Naive B cell (primary cell): ENCODE measurements around the gene MAP3K14. TPM values are rescaled to one million over a fixed set of nuclear protein-coding genes. Genes with fewer than 3 reads are reported as not detected.
A peak's percentile ranks its signal among the peaks of the same experiment; 100 is the strongest.
"Not testable (repeated sequence)": the region's sequence is repeated elsewhere in the genome, so short reads cannot be mapped to it uniquely, and the experiment has no call there.

Experiments used
- ATAC-seq, 2 donors: fragments of 150-1000 bp; cut with Tn5 transposase; 2 replicates each; pipeline ENCODE4 v1.10.0; 2021; ENCODE audit warnings: low read depth in 2 of 2, mild to moderate bottlenecking in 2 of 2, moderate library complexity in 2 of 2
- DNase-seq: peaks from one replicate; pipeline ENCODE4 v3.0.0; 2022
- H3K27ac Mint-ChIP-seq, 6 donors: one replicate each; pipeline ENCODE4 v1.8.0; 2020 to 2022; ENCODE audit warnings: mild to moderate bottlenecking in 6 of 6, mixed read lengths in 6 of 6, moderate library complexity in 5 of 6, inconsistent platforms in 2 of 6
- H3K27me3 Mint-ChIP-seq, 3 donors: one replicate each; pipeline ENCODE4 v1.8.0; 2021 to 2022; ENCODE audit warnings: mixed read lengths in 3 of 3, mild to moderate bottlenecking in 1 of 3
- H3K36me3 Mint-ChIP-seq, 2 donors: one replicate each; pipeline ENCODE4 v1.8.0; 2020 to 2022; ENCODE audit warnings: mixed read lengths in 2 of 2, inconsistent platforms in 1 of 2, mild to moderate bottlenecking in 1 of 2
- H3K4me1 Mint-ChIP-seq, 3 donors: one replicate each; pipeline ENCODE4 v1.8.0; 2020 to 2022; ENCODE audit warnings: mixed read lengths in 3 of 3, inconsistent platforms in 1 of 3, mild to moderate bottlenecking in 1 of 3, moderate library complexity in 1 of 3
- H3K4me3 Mint-ChIP-seq, 8 donors: one replicate each; pipeline ENCODE4 v1.8.0; 2020 to 2022; ENCODE audit warnings: mild to moderate bottlenecking in 8 of 8, mixed read lengths in 8 of 8, moderate library complexity in 8 of 8, inconsistent platforms in 2 of 8
- H3K9me3 Mint-ChIP-seq, 7 donors: one replicate each; pipeline ENCODE4 v1.8.0; 2020 to 2022; ENCODE audit warnings: mixed read lengths in 7 of 7, mild to moderate bottlenecking in 5 of 7, inconsistent platforms in 2 of 7, moderate library complexity in 1 of 7
- polyA plus RNA-seq, 6 donors: library from polyadenylated mRNA; unstranded; fragments of 300-500 nt; fragmentation: Illumina TruSeq; gene quantifications; one replicate each; pipeline ENCODE4 v1.2.3, GENCODE V29; 2021; ENCODE audit warnings: low read depth in 6 of 6

The MAP3K14 gene
- polyA plus RNA-seq, 6 donors from 2014 or later, result 13.3 to 38.9 (median 19.1) TPM

- H3K36me3 Mint-ChIP-seq, result peaks cover 0 to 5% of the 10 kb centered on the region in 2 donors
- DNase-seq (no peak), ATAC-seq (no peak)
- H3K4me1 Mint-ChIP-seq, result peaks cover 65 to 91% (median 80%) of the 10 kb centered on the region in 3 donors
- no peaks in the 10 kb centered on the region for H3K9me3 Mint-ChIP-seq
- H3K27ac Mint-ChIP-seq, result peak overlapping the region in 2 of 6 donors; percentile 83 to 97
- H3K27me3 Mint-ChIP-seq, result no peaks in the 10 kb centered on the region
- H3K4me3 Mint-ChIP-seq, result peak overlapping the region in 7 of 8 donors; percentile 44 to 90 (median 58)
These were observed 7.4 kb downstream of the MAP3K14 start for GRCh38 chr17:45309400-45309799.

DNA sequence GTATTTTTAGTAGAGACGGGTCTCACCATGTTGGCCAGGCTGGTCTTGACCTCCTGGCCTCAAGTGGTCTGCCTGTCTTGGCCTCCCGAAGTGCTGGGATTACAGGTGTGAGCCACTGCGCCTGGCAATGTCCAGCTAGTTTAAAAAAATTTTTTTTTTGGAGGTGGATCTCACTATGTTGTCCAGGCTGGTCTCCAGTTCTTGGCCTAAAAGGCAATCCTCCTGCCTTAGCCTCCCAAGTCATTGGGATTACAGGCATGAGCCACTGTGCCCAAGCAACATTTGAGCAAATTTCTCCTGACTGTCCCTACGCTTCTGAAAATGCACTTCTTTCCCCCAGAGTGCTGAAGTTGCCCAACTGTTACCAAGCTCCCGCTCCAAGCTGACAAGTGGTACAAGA, 8.0 kb downstream of the MAP3K14 start:
- Mint-ChIP-seq H3K27me3 (no peaks in the 10 kb centered on the region), H3K36me3 (peaks cover 0 to 5% of the 10 kb centered on the region in 2 donors), H3K4me3 (peak overlapping the region in 7 of 8 donors; percentile 50 to 95 (median 58)), H3K4me1 (peaks cover 62 to 91% (median 78%) of the 10 kb centered on the region in 3 donors), H3K9me3 (no peaks in the 10 kb centered on the region), H3K27ac (peak overlapping the region in 3 of 6 donors; percentile 73 to 97 (median 83))
- DNase-seq, result no peak
- ATAC-seq, result no peak

- Mint-ChIP-seq H3K4me1 (peaks cover 59 to 89% (median 74%) of the 10 kb centered on the region in 3 donors), H3K4me3 (peak overlapping the region; percentile 67 to 95 (median 86)), H3K27ac (peak overlapping the region; percentile 92 to 98 (median 97)), H3K27me3 (no peaks in the 10 kb centered on the region), H3K36me3 (peaks cover 0 to 5% of the 10 kb centered on the region in 2 donors), H3K9me3 (no peaks in the 10 kb centered on the region)
- ATAC-seq, result no peak
- DNase-seq, result no peak
These were observed 8.8 kb downstream of the MAP3K14 start for GRCh38 chr17:45308016-45308365.

GRCh38 chr17:45307290-45308015, 9.4 kb downstream of the MAP3K14 start:
- Mint-ChIP-seq H3K27me3 (no peaks in the 10 kb centered on the region), H3K27ac (peak overlapping the region; percentile 92 to 98 (median 97)), H3K4me3 (peak overlapping the region; percentile 67 to 95 (median 86)), H3K36me3 (peaks cover 0 to 5% of the 10 kb centered on the region in 2 donors), H3K4me1 (peaks cover 58 to 89% (median 74%) of the 10 kb centered on the region in 3 donors), H3K9me3 (no peaks in the 10 kb centered on the region)
- ATAC-seq (peak; percentile 78 to 83), DNase-seq (peak; percentile 74)

GRCh38 chr17:45306623-45307022, 10.2 kb downstream of the MAP3K14 start:
- Mint-ChIP-seq H3K4me1 (peaks cover 52 to 89% (median 73%) of the 10 kb centered on the region in 3 donors), H3K9me3 (no peaks in the 10 kb centered on the region), H3K4me3 (peak overlapping the region in 4 of 8 donors; percentile 10 to 89 (median 24)), H3K36me3 (peaks cover 0 to 5% of the 10 kb centered on the region in 2 donors), H3K27ac (peak overlapping the region in 5 of 6 donors; percentile 76 to 97 (median 92)), H3K27me3 (no peaks in the 10 kb centered on the region)
- DNase-seq (no peak), ATAC-seq (no peak)

DNA sequence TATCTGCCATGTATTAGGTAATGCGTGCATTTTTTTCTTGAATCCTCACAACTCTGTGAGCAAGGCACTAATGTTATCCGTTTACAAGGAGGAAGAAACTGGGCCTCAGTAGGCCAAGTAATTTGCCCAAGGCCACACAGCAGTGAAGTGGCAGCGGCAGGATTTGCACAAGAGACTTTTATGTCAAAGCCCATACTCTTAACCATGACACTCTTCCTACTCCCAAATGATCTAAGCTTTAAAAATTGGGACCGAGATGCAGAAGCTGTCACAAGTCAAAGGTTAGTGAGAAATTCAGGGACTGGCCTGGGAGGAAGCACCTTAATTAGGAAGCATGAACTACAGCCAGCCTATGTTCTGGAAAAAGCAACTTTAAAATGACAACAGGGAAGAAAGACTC, 10.7 kb downstream of the MAP3K14 start:
- no peak for ATAC-seq
- H3K4me1 Mint-ChIP-seq, result peaks cover 48 to 89% (median 74%) of the 10 kb centered on the region in 3 donors
- peak overlapping the region in 4 of 6 donors; percentile 76 to 97 (median 85) for H3K27ac Mint-ChIP-seq
- H3K4me3 Mint-ChIP-seq, result peak overlapping the region in 4 of 8 donors; percentile 22 to 39 (median 30)
- H3K36me3 Mint-ChIP-seq, result peaks cover 0 to 5% of the 10 kb centered on the region in 2 donors
- no peaks in the 10 kb centered on the region for H3K27me3 Mint-ChIP-seq
- no peaks in the 10 kb centered on the region for H3K9me3 Mint-ChIP-seq
- DNase-seq, result no peak

DNA sequence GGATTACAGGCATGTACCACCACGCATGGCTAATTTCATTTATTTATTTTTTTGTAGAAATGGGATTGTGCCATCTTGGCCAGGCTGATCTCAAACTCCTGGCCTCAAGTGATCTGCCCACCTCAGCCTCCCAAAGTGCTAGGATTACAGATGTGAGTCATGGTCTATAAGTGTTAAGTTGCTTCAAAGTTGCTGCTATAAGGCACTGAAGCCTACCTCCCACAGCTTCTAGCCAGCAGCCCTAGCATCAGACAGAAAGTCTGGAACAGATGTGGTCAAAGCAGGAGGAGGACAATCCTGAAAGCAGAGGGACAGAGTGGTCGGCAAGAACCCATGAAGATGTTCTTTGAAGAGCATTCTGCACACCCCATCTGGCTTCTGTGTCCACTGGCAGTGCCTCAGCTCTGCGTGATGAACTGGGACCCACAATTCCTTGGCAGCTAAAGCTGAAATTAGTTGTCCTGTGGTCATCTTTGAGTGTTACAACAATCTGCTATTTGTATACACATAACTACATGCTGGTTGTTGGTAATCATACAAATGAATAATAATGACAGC, 11.2 kb downstream of the MAP3K14 start:
- ATAC-seq (no peak), DNase-seq (no peak)
- peaks cover 0 to 5% of the 10 kb centered on the region in 2 donors for H3K36me3 Mint-ChIP-seq
- peaks cover 46 to 89% (median 72%) of the 10 kb centered on the region in 3 donors for H3K4me1 Mint-ChIP-seq
- no peaks in the 10 kb centered on the region for H3K9me3 Mint-ChIP-seq
- H3K27me3 Mint-ChIP-seq, result no peaks in the 10 kb centered on the region
- peak overlapping the region in 2 of 8 donors; percentile 5 to 35 for H3K4me3 Mint-ChIP-seq
- peak overlapping the region in 2 of 6 donors; percentile 76 to 92 for H3K27ac Mint-ChIP-seq

DNA sequence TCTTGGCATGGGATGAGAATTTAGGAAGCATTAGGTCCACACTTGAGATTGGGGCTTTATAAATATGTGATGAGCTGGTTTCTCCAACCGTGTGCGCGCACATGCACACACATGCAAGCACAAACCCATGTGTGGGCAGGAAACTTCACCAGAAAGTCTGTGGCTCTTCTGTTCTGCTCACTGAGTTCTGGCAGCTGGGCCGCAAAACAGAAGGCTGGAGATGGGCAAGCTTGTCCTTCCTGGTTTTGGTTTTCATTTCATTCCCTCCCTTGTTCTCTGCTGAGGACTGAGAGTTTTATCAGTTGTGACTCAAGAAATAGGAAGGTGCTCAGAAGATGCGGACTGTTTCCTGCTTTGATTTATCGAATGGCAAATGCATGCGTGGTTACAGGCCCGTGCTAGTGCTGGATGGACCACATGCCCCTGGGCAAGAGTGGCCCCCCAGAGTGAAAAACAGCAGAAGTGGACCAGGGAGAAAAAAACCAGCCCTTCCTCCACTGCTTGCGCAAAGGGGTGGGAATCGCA, 14.1 kb downstream of the MAP3K14 start:
- Mint-ChIP-seq H3K27me3 (no peaks in the 10 kb centered on the region), H3K9me3 (no peaks in the 10 kb centered on the region), H3K27ac (peak overlapping the region in 5 of 6 donors; percentile 67 to 99 (median 91)), H3K36me3 (no peaks in the 10 kb centered on the region), H3K4me3 (peak overlapping the region; percentile 41 to 88 (median 79)), H3K4me1 (peaks cover 51 to 89% (median 75%) of the 10 kb centered on the region in 3 donors)
- ATAC-seq, result peak; percentile 72 to 79
- DNase-seq, result peak; percentile 77

GRCh38 chr17:45302220-45302619, 14.6 kb downstream of the MAP3K14 start:
- not testable (repeated sequence) for DNase-seq, H3K36me3 Mint-ChIP-seq, H3K9me3 Mint-ChIP-seq, ATAC-seq, H3K27me3 Mint-ChIP-seq
- H3K4me1 Mint-ChIP-seq, result peaks cover 49 to 89% (median 75%) of the 10 kb centered on the region in 3 donors
- peak overlapping the region; percentile 41 to 88 (median 79) for H3K4me3 Mint-ChIP-seq
- H3K27ac Mint-ChIP-seq, result peak overlapping the region; percentile 67 to 99 (median 90)

DNA sequence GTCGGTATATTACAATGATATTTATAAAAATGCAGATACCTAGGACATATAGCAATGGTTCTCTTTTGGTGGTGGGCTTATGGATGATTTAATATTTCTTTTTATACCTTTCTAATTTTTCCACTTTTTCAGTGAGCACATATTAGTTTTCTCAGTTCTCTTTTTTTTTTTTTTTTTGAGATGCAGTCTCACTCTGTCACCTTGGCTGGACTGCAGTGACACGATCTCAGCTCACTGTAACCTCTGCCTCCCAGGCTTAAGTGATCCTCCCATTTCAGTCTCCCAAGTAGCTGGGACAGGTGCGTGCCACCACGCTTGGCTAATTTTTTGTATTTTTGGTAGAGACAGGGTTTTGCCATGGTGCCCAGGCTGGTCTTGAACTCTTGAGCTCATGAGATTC, 15.1 kb downstream of the MAP3K14 start:
- peak overlapping the region; percentile 36 to 81 (median 68) for H3K4me3 Mint-ChIP-seq

DNA sequence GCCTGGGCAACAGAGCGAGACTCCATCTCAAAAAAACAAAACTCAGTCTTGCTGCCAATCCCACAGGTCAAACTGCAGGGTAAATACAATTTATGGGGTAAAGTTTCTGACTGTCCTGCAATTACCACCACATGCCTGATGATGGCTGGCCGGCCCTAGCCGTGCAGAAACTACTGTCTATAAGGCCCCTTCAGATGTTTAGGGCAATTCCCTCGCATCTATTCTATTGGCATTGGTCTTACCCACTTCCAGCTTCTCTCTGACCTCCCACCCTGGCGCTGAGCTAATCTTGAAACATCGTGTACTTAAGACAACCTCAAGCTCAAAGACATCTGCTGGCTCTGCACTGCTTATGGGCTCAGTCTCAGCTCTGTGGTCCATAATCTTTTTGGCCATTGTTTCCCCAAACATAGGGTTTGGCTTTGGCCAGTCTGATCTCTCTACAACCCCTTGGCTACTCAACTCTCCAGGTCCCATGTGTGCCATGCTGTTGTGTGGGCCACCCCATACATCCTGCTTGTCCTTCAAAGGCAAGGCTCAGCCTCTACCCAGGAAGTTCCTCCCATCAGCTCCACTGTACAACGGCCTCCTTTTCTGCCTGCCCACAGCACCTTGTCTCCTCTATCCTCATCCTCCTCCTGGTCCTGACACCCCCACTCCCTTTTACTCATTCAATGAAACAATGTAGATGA, 16.6 kb downstream of the MAP3K14 start:
- Mint-ChIP-seq H3K27ac (peak overlapping the region; percentile 26 to 94 (median 76)), H3K36me3 (no peaks in the 10 kb centered on the region), H3K9me3 (no peaks in the 10 kb centered on the region), H3K4me1 (peaks cover 66 to 95% (median 84%) of the 10 kb centered on the region in 3 donors), H3K27me3 (no peaks in the 10 kb centered on the region), H3K4me3 (peak overlapping the region in 7 of 8 donors; percentile 21 to 87 (median 60))
- ATAC-seq, result no peak
- no peak for DNase-seq

More for the DNA sequence above, 15.1 kb downstream of the MAP3K14 start:
- Mint-ChIP-seq H3K4me1 (peaks cover 54 to 92% (median 80%) of the 10 kb centered on the region in 3 donors), H3K27me3 (no peaks in the 10 kb centered on the region), H3K36me3 (no peaks in the 10 kb centered on the region), H3K9me3 (no peaks in the 10 kb centered on the region), H3K27ac (peak overlapping the region in 5 of 6 donors; percentile 63 to 99 (median 79))
- DNase-seq, result peak; percentile 21
- peak; percentile 18 to 22 for ATAC-seq

- ATAC-seq, result no peak
- H3K27ac Mint-ChIP-seq, result peak overlapping the region in 3 of 6 donors; percentile 73 to 92 (median 90)
- DNase-seq, result no peak
- H3K36me3 Mint-ChIP-seq, result no peaks in the 10 kb centered on the region
- no peaks in the 10 kb centered on the region for H3K27me3 Mint-ChIP-seq
- H3K4me1 Mint-ChIP-seq, result peaks cover 61 to 99% (median 81%) of the 10 kb centered on the region in 3 donors
- peak overlapping the region in 6 of 8 donors; percentile 4 to 80 (median 52) for H3K4me3 Mint-ChIP-seq
- H3K9me3 Mint-ChIP-seq, result no peaks in the 10 kb centered on the region
These were observed 17.5 kb downstream of the MAP3K14 start for GRCh38 chr17:45299361-45299760.
